ENCODE measurements around the gene C19orf47.

Gene C19orf47

DNA sequence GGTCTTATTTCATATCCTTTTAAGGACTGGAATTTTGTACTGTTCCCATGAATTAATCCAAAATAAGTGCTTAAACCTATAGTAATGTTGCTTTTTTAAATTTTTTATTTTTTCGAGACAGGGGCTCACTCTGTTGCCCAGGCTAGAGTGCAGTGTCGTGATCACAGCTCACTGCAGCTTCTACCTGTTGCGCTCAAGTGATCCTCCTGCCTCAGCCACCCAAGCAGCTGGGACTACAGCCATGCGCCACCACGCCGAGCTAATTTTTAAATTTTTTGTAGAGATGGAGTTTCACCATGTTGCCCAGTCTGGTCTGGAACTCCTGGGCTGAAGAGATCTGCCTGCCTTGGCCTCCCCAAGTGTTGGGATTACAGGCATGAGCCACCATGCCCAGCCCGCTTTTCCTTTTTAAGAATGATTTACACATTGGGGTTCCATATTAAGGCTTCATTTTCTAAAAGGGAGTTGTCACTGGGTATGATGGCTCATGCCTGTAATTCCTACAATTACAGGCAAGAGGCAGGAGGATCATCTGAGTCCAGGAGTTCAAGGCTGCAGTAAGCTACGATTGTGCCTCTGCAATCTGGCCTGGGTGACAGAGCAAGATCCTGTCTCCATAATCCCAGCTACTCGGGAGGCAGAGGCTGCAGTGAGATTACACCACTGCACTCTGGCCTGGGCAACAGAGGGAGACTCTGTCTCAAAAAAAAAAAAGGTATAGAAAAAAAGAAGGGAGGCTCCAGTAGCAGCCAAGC, 34.8 kb downstream of the C19orf47 start:
- ATAC-seq: no peak

DNA sequence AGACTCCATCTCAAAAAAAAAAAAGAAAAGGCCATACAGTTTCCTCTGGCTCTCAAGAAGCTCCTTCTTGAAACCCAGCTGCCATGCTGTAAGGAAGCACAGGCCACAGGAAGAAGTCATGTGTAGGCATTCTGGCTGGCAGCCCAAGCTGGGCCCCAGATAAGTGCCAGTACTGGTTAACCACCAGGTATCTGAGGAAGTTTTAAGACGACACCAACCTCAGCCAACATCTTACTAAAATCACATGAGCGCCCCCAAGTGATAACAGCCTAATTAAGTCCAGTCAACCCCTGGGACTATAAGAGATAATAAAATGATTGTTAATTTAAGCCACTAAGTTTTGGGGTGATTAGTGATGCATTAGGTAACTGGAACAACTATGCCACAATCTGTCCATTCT, 35.7 kb downstream of the C19orf47 start:
- ATAC-seq: no peak

GRCh38 chr19:40309666-40310065, 38.5 kb downstream of the C19orf47 start:
- ATAC-seq: no peak

DNA sequence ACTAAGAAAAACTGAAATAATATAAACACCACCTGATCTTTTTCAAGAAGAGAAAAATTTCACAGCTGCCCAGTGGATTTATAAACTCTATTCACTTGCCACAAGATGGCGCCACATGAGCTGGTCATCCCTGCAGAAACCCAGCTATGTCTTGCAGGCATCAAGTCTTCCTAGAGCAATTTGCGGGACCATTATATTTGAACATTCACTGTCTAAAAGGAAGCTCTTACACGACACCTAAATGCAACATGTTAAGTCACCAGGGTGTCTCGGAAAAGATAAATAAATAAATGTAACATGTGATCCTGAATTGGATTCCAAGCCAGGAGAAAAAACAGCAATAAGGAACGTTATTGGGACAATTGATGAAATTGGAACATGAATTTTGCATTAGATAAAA, 42.8 kb downstream of the C19orf47 start:
- ATAC-seq: peak; percentile 45 to 46

DNA sequence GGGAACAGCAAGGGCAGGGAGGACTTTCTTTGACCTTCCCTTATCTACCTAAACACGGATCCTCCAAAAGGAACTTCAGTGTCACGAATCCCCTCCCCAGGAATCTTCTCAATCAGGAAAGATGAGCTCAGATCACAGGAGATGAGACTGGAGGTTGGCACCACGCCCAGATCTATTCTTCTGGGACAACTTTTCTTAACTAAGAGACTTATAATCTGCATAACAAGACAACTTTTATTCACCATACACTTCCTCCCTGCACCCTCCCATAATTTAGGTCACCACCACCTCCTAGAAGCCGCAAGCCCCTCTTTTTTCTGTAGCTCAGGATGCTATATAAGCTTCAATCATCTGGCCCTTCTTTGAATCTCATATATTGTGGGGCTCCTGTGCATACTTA, 43.9 kb downstream of the C19orf47 start:
- ATAC-seq: no peak

DNA sequence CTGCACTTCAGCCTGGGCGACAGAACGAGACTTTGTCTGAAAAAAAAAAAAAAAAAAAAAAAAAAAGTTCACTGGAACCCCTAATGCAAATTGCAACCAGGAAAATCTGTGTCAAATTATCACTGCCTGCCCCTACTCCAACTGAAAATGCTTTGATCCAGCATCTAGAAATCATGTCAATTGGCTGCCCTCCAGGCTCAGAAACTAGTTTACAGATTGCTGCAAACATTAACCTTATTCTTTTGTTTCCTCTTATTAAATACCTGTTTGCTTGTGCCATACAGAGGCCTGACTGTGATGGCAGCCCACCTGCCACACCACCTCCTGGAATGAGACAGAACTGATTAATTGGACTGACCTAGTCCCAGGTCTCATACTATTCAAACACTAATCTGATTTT, 44.4 kb downstream of the C19orf47 start:
- no peak for ATAC-seq

DNA sequence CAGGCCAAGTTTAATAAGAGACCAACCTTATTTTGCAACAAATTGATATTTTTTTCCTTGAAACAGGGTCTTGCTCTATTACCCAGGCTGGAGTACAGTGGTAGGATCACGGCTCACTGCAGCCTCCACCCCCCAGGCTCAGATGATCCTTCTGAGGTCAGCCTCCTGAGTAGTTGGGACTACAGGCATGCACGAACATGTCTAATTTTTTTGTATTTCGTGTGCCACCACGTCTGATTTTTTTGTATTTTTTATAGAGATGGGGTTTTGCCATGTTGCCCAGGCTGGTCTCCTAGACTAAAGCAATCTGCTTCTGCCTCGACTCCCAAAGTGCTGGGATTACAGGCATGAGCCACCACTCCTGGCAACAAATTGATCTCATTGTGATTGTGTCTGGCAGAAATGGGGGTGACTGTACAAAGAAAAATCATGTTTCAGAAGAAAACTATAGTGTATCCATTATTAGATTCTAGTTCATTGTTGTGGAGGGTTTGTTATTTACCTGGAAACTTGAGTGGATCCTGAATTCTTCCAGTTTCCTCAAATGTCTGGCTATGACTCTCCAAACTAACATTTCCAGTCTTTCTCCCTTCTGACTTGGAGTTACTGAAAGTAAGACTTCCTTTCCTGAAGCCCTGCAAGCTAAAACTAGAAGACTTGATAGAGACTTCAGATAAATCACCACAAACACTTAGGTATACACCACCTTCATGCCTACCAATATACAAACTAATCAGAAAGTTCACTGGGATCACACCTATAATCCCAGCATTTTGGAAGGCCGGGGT, 45.8 kb downstream of the C19orf47 start:
- no peak for ATAC-seq

DNA sequence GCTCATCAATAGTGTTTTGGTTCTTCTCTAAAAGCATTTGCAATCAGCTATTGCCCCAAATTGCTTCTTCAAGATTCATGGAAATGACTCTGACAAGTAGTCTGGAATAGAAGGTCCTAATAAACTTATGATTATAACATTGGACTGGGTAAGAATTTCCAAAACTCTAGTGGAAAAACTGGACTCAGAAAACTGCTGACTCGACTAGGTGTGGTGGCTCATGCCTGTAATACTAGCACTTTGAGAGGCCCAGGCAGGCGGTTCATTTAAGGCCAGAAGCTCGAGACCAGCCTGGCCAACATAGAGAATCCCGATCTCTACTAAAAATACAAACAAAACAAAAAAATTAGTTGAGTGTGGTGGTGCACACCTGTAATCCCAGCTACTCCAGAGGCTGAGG, 47.5 kb downstream of the C19orf47 start:
- no peak for ATAC-seq

DNA sequence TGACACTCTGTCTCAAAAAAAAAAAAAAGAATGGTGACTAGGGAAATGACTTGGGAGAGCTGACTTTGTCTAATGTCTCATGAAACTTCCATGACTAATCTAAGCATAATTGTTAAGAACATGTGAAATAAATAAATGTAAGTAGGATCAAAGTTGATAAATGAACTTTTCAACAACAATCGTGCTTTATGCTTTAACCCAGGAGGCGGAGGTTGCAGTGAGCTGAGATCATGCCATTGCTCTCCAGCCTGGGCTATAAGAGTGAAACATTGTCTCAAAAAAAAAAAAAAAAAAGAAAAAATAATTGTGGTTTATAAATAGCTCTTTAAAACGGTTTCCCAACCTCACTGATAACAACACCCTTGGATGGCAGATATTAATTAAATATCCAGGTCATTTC, 50.2 kb downstream of the C19orf47 start:
- ATAC-seq: no peak

DNA sequence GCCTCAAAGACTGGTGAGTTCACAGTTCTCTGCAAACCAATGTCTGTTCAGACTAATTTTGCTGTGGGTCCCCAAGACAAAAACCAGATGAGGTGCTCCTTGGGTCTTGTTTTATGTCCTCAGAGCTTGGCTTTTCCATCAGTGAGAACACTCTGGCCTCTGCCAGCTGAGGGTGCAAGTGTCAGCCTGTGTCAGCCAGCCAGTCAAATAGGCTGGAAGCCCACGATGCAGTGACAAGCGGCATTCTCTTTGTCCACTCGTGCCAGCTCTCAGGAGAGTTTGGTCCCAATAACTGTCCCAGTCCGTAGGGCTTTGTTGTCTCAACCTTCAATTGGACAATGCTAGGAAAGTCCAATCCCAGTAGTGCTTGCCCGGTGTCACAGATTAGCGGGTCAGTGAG, 53.6 kb downstream of the C19orf47 start:
- ATAC-seq: no peak

GRCh38 chr19:40286971-40287421, 61.2 kb downstream of the C19orf47 start:
- ATAC-seq: no peak

- no peak for ATAC-seq
Measured at GRCh38 chr19:40286235-40286970, 61.8 kb downstream of the C19orf47 start.

- ATAC-seq: peak; percentile 86 to 89
Measured at GRCh38 chr19:40285353-40286234, 62.6 kb downstream of the C19orf47 start.

DNA sequence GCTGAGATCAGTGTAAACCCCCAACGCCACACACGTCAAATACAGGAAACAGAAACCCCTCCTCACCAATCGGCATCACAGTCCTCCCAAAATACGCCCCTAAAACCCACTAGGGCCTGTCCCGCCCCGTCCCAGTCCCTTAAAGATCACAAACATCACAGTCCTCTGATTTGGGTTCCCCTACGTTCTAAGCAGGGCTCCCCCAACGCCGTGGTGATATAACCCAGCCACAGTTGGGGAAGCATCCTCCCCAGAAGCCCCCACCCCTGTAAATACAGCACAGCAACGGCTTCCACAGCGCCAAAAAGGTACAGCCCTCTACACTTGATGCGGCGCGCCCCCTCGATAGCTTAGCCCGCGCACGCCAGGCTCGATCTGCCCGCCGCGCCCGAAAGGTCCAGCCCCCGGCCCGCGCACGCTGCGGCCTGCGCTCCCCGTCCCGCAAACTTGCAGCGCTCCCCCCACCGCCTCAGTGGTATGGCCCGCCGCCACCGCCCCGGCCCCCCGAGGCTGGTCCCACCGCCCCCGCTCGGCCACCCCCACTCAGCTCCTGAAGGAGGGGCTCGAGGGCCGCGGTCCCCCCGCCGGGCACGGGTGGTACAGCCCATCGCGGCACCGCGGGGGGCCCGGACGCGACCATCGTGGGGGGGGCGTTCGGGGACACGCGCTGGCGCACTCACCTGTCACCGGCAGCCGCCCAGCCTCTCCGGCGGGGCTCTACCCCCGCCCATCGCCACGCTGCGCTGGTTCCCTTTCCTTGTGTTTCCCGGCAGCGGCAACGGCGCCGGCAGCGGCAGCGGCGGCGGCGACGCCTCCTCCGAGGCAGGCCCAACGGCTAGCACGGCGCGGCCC, 63.5 kb downstream of the C19orf47 start, which contains the start of gene AKT2:
AKT2 (minus strand) TSS at position 845 of the 852 bp plus-strand sequence. CDS start 20,078 bp downstream, outside the sequence.
- ATAC-seq: peak; percentile 48 to 52

- no peak for ATAC-seq
Measured at GRCh38 chr19:40284251-40284500, 64.0 kb downstream of the C19orf47 start.

DNA sequence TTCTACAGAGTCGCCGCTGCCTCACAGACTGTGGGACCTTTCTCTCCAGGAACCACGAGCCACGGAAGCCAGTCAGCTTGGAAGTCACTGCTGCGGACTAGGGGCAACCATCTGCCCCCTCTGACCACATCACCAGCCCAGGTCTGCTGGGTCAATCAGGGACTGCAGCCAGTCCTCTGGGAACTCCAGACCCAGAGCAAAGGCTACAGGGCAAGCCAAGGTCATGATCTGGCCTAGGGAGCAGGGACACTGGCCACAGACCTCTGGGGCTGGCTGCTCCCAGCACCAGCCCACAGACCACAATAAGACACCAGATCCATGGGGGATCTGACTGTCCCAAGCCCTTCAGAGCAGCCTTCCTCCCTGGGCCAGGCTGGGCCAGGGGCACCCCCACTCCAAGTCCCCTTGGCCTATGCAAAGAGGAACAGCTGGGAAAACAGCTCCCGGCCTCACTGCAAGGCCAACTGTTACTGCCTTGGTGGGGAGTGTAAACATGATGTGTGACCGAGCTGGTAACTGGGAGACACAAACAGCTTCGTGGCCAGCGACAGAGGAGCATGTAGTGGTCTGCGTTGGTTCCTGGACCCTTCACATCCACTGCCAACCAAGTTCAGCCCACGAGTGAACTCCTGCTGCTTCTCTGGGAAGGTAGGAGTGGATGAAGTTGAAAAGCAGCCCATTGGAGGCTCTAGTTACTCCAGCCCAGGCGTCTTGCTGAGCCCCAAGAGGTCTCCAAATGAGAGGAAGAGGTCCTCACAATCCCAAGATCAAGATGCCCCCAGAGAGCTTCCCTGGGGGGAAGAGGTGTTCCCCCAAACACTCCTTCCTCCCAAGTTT, 64.6 kb downstream of the C19orf47 start:
- no peak for ATAC-seq

DNA sequence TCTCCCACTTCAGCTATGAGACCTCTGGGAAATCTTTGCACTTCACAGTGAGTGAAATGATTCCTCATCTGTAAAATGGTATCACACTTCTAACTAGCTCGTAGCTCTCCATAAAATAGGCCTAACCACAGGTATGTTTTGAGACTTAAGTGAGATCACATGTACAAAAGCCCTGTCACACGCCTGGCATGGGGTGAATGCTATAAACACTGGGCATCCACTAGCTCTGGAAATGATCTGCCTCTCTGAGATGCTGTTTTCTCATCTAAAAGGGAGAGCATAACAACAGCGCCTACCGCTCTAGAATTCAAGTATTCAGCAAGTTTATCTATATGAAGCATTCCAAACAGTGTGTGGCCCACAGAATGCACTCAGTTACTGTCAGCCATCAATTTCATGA, 65.3 kb downstream of the C19orf47 start:
- ATAC-seq: no peak

GRCh38 chr19:40282209-40282580, 66.0 kb downstream of the C19orf47 start:
- no peak for ATAC-seq

GRCh38 chr19:40281381-40282208, 66.6 kb downstream of the C19orf47 start:
- ATAC-seq: no peak
